Measurements from ENCODE around the gene MAP4K3.

GRCh38 chr2:39247512-39248043 is 189.5 kb downstream of the MAP4K3 start:
- TF ChIP-seq, protein P1, sequence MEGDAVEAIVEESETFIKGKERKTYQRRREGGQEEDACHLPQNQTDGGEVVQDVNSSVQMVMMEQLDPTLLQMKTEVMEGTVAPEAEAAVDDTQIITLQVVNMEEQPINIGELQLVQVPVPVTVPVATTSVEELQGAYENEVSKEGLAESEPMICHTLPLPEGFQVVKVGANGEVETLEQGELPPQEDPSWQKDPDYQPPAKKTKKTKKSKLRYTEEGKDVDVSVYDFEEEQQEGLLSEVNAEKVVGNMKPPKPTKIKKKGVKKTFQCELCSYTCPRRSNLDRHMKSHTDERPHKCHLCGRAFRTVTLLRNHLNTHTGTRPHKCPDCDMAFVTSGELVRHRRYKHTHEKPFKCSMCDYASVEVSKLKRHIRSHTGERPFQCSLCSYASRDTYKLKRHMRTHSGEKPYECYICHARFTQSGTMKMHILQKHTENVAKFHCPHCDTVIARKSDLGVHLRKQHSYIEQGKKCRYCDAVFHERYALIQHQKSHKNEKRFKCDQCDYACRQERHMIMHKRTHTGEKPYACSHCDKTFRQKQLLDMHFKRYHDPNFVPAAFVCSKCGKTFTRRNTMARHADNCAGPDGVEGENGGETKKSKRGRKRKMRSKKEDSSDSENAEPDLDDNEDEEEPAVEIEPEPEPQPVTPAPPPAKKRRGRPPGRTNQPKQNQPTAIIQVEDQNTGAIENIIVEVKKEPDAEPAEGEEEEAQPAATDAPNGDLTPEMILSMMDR (IDR thresholded peaks at IDR 0.05; ENCODE audit: insufficient read depth, low read length): no peak
- TF ChIP-seq POLR2AphosphoS5 (IDR thresholded peaks at IDR 0.05; ENCODE audit: low read depth): no peak
- TF ChIP-seq SPI1 (IDR thresholded peaks at IDR 0.05; ENCODE audit: borderline replicate concordance, low read depth): no peak
- no peak for TF ChIP-seq GABPA (IDR thresholded peaks at IDR 0.05; ENCODE audit: low read depth)

Data from HL-60 (cell line).